NCI-H2171 (cell line): ENCODE measurements around the gene SPATA31C1.
"Not testable (repeated sequence)": the region's sequence is repeated elsewhere in the genome, so short reads cannot be mapped to it uniquely, and the experiment has no call there.

ENCODE experiments used
- DNase-seq: peaks from one replicate; lab custom pipeline; 2025; lab: John Stamatoyannopoulos, UW

SPATA31C1 gene

DNA sequence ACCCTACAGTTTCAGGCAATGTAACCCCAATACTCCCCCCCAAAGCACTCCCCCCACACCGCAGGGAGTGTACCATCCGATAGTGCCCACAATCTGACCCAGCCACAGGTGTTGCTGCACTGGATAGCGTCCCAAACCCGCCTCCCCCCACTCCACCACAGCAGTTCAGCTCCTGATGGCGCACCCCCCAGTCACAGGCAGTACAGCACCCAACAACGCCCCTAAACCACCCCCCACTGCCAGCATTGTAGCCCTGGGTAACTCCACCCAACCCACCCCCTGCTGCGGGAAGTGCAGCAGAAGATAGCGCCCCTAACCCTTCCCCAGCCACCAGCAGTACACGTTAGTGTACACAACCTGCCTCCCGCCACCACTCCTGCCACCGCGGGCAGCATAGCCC lies 20.6 kb downstream of the SPATA31C1 start:
- DNase-seq: not testable (repeated sequence)

DNA sequence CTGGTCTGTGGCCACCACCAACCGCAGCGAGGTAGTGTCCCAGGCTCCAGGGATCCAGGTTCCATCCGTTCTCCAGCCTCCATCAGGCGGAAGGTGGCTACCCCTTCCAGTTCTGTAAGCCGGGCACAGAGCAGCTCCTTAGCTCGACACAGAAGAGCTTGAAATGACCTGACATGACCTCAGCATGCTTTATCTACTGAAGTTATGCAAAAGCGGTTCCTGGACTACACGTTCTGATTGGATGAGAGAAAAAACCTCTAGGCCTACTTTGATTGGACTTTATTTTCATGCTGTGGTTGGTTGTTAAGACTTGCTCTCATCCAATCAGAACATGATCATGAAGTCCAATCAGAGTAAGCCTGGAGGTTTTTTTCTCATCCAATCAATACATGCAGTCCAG lies 21.3 kb downstream of the SPATA31C1 start:
- DNase-seq: not testable (repeated sequence)

DNA sequence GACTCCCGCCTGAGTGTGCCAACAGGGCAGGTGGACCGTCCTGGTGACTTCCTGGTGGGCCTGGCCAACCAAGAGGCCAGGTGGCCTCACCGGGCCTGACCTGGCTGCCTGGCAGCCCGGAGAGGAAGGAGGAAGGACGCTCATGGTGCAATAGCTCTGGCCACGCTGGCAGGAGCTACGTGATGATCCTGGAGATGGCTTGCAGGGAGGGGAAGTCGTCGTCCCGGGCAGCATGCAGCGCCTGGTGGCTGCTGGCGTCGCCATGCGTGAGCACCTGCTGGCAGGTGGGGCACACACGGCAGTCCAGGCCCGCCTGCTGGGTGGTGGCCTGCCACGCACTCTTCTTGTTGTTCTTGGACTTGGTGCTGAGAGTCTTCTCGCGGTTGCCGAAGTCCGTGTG lies 26.3 kb downstream of the SPATA31C1 start:
- no peak for DNase-seq

DNA sequence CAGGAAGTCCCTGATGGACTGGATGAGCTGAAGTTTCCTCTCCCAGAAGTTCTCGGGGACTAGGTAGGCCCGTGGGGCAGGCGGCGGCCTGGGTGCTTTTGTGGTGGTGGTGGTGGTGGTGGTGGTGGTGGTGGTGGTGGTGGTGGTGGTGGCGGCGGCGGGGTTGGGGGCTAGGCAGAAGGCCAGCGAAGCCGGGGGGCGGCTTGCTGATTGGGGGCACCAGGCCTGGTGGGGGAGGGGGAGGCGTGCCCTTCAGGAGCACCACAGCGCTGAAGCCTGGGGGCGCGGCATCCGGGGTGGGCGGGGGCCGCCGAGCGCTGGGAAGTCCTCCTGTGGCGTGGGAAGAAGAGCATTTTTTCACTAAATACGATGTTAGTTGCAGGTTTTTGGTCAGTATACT lies 26.9 kb downstream of the SPATA31C1 start:
- no peak for DNase-seq

DNA sequence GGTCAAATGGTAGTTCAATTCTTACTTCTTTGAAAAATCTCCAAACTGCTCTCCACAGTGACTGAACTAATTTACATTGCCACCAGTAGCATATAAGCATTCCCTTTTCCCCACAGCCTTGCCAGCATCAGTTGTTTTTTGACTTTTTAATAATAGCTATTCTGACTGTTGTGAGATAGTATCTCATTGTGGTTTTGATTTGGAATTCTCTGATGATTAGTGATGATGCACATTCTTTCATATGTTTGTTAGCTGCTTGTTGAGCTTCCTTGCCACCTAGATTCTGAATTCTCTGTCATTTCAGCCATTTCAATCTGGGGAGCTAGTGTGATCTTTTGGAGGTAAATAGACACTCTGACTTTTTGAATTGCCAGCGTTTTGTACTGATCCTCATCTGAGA lies 32.5 kb downstream of the SPATA31C1 start:
- no peak for DNase-seq

DNA sequence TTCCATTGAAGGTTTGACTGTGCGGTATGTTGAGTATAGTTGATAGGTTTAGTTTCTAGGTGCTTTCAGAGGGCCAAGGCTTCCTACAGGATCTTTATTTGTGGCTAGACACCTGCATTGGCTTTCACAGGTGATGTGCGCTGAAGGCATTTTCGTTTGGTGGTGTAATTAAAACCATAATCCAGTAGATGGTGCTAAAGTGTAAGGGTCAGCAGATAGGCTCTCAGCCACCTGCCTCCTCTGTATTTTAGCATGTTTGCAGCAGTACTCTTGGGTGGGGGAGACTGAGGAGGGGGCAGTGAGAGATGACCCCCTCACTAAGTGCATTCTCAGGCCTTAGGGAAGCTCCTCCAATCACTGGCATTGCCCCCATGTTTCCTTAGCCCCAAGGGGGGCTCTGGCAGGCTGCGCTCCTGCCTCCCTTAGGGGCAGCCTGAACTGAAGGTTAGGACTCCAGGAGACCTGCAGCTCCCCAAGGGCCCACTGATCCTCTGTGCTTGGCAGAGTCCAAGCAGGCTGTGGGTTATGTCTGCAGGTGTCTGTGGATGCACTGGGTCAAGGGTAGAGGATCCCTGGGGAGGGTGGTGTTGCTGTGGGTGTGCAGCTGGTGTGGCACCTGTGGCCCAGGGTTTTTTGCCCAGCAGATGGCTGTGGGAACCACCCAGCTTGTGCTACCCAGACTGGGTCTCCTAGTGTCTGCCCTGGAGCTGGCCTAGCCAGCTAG lies 33.2 kb downstream of the SPATA31C1 start:
- peak; percentile 10 for DNase-seq

DNA sequence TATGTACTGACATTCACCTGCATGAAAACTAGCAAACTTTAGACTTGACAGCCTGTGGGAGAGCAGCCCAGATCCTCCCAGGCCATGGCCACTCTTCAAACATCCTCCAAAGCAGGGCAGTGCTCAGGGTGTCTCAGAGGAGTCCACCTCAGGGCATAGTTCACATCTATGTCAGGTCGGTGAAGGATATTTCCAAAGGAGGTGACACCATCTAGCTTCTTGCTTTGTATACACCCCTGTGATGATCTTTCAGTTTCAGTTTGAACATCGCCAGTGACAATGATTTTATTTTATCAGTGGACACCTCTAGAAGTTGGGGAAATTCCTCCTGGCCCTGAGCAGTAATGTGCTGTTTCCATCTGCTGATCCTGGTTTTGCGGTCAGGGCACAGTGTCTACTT lies 36.5 kb downstream of the SPATA31C1 start:
- no peak for DNase-seq

DNA sequence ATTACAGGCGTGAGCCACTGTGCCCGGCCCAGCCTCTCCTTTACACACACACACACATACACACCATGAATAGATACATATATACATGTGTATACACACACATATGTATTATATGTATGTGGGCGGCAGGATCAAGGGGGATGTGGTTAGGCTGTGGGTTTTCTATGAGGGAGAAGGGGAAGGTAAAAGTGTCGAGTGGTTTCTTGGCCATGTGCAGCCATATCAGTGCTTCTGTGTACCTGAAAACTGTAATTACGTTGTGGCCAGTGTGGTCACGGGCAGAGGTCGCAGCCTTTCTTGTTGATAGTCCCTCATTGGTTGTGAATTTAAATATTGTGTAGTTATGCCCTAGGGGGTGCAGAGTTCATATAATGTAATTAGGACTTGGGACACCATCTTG lies 40.1 kb downstream of the SPATA31C1 start:
- DNase-seq: no peak

DNA sequence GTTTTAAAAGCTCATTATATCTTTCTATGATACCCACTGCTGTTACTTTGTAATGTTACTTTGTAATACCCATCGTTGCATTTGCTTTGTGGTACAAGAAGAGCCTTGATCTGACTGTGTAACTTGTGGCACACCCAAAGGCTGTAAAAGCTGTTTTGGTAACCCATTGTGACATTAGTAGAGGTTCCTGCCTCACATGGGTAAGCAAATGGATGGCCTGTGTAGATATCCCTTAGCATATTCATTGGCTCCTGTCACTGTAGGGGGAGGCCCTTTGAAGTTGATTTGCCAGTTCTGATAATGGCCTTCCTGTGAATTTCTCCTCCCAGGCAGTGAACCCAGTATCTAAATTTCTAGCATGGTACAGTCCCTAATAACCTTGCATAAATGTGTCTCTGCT lies 40.8 kb downstream of the SPATA31C1 start:
- DNase-seq: no peak

DNA sequence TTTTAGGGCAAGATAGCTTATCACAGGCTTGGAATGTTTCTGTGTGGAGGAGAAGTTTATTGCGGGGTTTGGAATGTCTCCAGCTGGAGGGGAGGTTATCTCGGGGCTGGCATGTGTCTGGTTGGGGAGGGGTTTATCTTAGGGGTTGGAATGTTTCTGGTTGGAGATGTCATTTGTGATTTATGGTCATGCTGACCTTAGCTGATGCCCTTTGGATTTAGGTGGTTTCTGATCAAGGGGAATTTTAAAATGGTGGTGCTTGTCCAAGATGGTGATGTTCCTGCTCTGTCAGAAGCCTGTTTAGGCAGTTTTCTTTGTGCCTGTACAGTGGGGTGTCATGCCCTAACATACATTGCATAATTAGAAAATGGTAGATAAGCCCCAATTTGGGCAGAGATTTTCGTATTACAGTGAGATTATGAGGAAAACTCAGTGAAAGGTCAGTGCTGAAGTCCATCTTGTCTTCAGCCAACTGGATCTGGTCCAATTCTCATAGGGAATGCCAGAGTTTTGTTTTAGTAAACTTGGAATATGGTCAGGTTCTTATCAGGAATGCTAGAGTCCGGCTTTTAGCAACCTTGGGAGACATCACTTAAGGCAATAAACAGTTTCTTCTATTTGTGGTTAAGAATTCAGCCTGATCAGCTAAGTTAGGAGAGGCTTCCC lies 42.3 kb downstream of the SPATA31C1 start:
- DNase-seq: no peak

DNA sequence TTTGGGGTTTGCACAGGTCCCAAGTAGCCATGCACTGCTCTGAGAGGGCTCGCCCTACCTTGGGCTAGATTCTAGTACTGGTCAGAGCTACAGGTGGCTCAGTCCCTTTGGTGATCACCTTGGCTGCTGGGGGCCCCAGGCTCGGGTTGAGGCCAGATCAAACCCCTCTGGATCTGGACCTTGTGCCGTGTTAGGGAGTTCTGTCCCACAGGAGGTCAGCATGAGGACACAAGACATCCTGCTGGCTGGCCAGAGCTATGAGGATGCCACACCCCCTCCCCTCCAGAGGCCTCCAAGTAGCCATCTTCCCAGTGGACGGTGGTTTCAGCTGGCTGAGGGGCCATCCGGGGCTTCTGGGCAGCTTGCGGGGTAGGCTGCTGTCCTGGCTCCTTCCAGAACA lies 46.0 kb downstream of the SPATA31C1 start:
- no peak for DNase-seq

DNA sequence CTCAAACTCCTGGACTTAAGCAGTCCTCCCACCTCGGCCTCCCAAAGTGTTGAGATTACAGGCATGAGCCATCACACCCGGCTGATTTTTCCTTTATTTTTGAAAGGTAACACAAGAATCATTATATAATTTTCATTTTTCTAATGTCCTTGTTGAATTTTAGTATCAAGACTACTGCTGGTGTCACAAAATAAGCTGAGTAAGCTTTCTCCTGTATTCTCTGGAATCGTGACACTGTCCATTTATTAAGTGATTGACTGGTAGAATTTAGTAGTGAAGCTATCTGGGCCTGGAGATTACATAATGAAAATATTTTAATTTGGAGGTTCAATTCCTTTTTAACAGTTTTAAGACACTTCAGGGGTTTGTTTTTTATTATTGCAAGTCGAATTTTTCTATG lies 47.1 kb downstream of the SPATA31C1 start:
- DNase-seq: no peak

DNA sequence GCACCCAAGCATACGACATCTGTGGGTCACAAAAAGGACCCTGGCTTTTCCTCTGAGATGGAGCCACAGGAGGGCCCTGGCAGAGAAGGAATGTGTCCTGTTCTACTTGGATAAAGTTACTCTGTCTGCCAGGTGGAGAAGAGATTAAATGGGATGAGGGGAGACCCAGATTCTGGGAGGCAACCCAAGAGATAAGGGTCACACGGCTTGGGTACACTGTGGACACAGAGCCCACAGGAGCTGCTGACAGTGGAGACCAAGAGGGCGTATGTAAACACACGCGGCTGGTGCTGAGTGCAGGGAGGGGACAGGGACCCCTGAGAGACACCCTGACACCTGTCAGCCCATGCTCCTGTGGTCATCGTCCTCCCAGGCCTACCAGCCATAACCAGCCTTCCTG lies 50.4 kb downstream of the SPATA31C1 start:
- no peak for DNase-seq

DNA sequence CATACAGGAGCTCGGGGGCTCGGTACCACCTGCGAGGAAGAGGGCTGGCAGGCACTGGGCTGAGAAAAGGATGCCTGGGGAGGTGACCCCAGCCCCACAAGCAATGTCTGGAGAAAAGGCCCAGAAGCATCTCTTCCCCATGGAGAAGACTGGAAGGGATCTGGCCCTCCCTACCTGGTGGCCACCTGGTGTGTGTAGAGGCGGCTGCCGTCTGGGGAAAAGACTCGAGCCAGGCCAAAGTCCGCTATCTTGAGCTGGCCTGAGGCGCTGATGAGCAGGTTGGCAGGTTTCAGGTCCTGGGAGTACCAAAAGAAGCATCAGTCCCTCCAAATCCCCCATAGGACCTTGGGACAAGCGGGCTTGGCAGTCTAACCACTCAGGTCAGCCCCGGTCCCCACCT lies 52.8 kb downstream of the SPATA31C1 start:
- DNase-seq: no peak

DNA sequence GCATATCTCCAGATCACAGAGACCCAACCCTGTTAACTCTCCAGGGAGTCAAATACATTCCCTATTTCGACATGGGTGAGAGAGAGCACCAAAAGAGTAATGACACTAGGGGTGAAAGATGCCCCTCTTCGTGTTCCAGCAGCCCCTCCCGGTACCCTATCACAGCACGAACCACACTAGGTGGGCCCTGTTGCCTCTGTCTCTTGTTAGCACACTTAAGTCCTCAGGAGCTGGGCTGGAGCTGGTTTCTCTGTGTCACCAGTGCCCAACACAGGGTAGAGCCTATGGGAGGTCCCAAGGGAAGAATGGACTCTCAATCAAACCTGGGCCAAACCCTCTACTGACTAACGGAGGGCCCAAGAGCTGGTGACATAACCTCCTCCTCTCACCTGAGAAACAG lies 55.4 kb downstream of the SPATA31C1 start:
- DNase-seq: no peak
